ENCODE data around the gene METRNL.
"Not testable (repeated sequence)": the region's sequence is repeated elsewhere in the genome, so short reads cannot be mapped to it uniquely, and the experiment has no call there.

METRNL gene

GRCh38 chr17:83132251-83133081 lies 53.1 kb downstream of the METRNL start:
- TF ChIP-seq CTCF (IDR thresholded peaks at IDR 0.05; ENCODE audit: low read depth, low read length): no peak
- no peak overlapping the region for H3K4me3 ChIP-seq (ENCODE audit: low read depth, low read length)

DNA sequence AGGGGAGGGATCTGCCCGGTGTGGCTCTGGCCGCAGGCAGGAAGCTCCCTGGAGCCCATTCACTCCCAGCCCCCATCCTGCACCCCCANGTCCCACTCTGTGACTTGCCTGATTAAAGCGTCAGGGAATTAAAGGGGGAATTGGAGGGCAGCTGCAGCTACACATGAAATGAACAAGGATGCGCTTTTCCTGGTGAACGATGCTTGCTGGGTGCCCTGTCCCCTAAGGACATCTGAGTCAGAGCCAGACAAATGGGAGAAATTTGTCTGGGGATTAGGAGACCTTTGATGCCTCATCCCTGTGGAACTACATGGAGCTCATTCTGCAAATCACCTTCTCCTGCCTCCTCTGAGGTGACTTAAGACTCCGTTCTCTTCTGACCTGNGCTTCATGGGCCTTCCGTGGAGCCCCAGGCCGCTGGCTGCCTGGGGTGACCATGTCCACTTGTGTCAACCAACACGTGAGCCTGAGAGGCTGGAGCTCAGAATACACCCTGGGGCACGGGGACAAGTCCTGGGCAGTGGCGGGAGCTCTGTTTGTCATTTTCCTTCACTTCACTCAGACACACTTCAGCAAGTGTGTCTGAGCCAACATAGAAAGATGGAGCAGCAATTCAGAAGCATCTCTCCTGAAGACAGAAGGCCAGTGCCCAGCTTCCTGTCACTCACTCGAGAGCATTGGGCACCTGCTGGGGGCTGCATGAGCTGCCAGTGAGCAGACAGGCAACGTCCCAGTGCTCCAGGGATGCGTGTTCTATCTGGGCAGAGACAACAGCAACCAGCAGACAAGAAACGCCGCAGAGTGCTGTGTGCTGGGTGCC lies 54.1 kb downstream of the METRNL start:
- no peak overlapping the region for H3K4me3 ChIP-seq (ENCODE audit: low read depth, low read length)
- no peak for TF ChIP-seq CTCF (IDR thresholded peaks at IDR 0.05; ENCODE audit: low read depth, low read length)

- H3K4me3 ChIP-seq (ENCODE audit: low read depth, low read length): not testable (repeated sequence)
Observed at GRCh38 chr17:83134456-83134855, 55.0 kb downstream of the METRNL start.

DNA sequence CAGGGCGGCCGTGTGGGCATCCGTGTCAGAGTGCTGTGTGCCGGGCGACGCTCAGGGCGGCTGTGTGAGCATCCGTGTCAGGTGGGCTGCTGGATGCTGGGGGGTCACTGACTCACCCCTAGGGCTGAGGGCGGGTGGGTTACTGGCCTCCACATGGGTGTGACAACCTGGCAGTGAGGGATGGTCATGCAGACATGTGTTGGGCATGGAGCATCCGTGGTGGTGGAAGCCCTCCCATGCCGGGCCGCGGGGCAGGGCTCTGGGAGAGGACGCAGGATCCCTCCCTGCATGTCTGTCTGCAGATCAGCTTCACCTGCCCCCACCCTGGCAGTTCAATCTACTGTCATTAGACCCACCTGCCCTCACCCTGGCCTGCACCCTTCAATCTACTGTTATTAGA lies 56.3 kb downstream of the METRNL start:
- no peak overlapping the region for H3K4me3 ChIP-seq (ENCODE audit: low read depth, low read length)
- TF ChIP-seq CTCF (IDR thresholded peaks at IDR 0.05; ENCODE audit: low read depth, low read length): no peak

DNA sequence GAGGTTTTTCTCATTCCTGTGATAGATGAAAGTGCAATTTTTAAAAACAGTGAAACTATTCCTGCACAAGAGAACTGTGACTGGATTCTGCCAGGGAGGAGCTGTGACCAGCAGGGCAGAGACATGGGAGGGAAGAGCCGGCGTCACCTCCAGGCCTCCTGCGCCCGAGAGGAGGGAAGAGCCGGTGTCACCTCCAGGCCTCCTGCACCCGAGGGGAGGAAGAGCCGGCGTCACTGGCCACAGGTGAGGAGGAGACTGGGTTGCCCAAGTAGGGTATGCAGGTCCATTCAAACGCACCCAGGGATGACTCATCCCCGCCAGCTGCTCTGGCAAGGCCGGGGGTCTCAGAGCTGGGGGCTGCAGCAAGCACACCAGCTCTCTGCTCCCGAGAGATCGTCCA lies 56.7 kb downstream of the METRNL start:
- TF ChIP-seq CTCF (IDR thresholded peaks at IDR 0.05; ENCODE audit: low read depth, low read length): no peak
- no peak overlapping the region for H3K4me3 ChIP-seq (ENCODE audit: low read depth, low read length)

GRCh38 chr17:83136931-83137330 lies 57.5 kb downstream of the METRNL start:
- no peak overlapping the region for H3K4me3 ChIP-seq (ENCODE audit: low read depth, low read length)
- TF ChIP-seq CTCF (IDR thresholded peaks at IDR 0.05; ENCODE audit: low read depth, low read length): no peak

- no peak for TF ChIP-seq CTCF (IDR thresholded peaks at IDR 0.05; ENCODE audit: low read depth, low read length)
- H3K4me3 ChIP-seq (ENCODE audit: low read depth, low read length): no peak overlapping the region
Observed at GRCh38 chr17:83137523-83137922, 58.1 kb downstream of the METRNL start.

Data from WI38 (cell line).